ENCODE measurements around the gene GCHFR. TPM values are rescaled to one million over a fixed set of nuclear protein-coding genes. Genes with fewer than 3 reads are reported as not detected.

The GCHFR gene
- total RNA-seq, 6 experiments from 2014 or later = 65.4 to 181 (median 82.0) TPM

GRCh38 chr15:40722354-40722753 is 41.5 kb upstream of the GCHFR start:
- Histone ChIP-seq H3K9me3 (no peaks in the 10 kb centered on the region), H3K4me3 (no peak overlapping the region), H3K27ac (no peak overlapping the region), H3K4me1 (no peaks in the 10 kb centered on the region), H3K36me3 (no peaks in the 10 kb centered on the region), H3K27me3 (no peaks in the 10 kb centered on the region)
- ATAC-seq (no peak), DNase-seq (no peak)
- 93% methylated on average over 4 of the region's 4 CpGs for WGBS (ENCODE audit: insufficient coverage, low coverage, low lambda C conversion rate, missing lambda C conversion rate)
- no peak for TF ChIP-seq POLR2A (IDR thresholded peaks at IDR 0.05)
- TF ChIP-seq, protein P1, sequence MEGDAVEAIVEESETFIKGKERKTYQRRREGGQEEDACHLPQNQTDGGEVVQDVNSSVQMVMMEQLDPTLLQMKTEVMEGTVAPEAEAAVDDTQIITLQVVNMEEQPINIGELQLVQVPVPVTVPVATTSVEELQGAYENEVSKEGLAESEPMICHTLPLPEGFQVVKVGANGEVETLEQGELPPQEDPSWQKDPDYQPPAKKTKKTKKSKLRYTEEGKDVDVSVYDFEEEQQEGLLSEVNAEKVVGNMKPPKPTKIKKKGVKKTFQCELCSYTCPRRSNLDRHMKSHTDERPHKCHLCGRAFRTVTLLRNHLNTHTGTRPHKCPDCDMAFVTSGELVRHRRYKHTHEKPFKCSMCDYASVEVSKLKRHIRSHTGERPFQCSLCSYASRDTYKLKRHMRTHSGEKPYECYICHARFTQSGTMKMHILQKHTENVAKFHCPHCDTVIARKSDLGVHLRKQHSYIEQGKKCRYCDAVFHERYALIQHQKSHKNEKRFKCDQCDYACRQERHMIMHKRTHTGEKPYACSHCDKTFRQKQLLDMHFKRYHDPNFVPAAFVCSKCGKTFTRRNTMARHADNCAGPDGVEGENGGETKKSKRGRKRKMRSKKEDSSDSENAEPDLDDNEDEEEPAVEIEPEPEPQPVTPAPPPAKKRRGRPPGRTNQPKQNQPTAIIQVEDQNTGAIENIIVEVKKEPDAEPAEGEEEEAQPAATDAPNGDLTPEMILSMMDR (IDR thresholded peaks at IDR 0.05) = no peak
- intact Hi-C loops (cut with DNase I) = no loop called here

DNA sequence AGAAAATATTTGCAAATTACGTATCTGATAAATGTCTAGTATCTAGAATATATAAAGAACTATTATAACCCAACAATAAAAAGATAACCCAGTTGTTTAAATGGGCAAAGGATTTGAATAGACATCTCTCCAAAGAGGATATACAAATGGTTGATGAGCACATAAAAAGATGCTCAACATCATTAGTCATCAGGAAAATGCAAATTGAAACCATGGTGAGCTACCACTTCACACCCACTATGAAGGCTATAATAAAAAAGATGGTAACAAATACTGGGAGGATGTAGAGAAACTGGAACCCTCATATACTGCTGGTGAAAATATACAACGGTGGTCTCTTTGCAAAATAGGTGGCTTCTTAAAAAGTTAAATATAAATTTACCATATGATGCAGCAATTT is 40.9 kb upstream of the GCHFR start:
- ATAC-seq = no peak
- H3K4me3 ChIP-seq = no peak overlapping the region
- TF ChIP-seq POLR2A (IDR thresholded peaks at IDR 0.05) = no peak
- TF ChIP-seq, protein P1 (IDR thresholded peaks at IDR 0.05) = no peak
- no peaks in the 10 kb centered on the region for H3K36me3 ChIP-seq
- DNase-seq = no peak
- no peaks in the 10 kb centered on the region for H3K27me3 ChIP-seq
- H3K27ac ChIP-seq = no peak overlapping the region
- no peaks in the 10 kb centered on the region for H3K9me3 ChIP-seq
- 86% methylated on average over 2 of the region's 2 CpGs for WGBS (ENCODE audit: insufficient coverage, low coverage, low lambda C conversion rate, missing lambda C conversion rate)
- intact Hi-C loops (cut with DNase I) = no loop called here
- H3K4me1 ChIP-seq = no peaks in the 10 kb centered on the region

GRCh38 chr15:40723919-40724318 is 39.9 kb upstream of the GCHFR start:
- Histone ChIP-seq H3K27me3 (no peaks in the 10 kb centered on the region), H3K4me3 (no peak overlapping the region), H3K36me3 (no peaks in the 10 kb centered on the region), H3K9me3 (no peaks in the 10 kb centered on the region), H3K27ac (no peak overlapping the region), H3K4me1 (no peaks in the 10 kb centered on the region)
- WGBS (ENCODE audit: insufficient coverage, low coverage, low lambda C conversion rate, missing lambda C conversion rate) = 92% methylated on average over 2 of the region's 2 CpGs
- ATAC-seq (no peak), DNase-seq (no peak)
- TF ChIP-seq, protein P1 (IDR thresholded peaks at IDR 0.05) = no peak
- TF ChIP-seq POLR2A (IDR thresholded peaks at IDR 0.05) = no peak
- intact Hi-C loops (cut with DNase I) = no loop called here

- ATAC-seq (peak; percentile 25 to 79 (median 48)), DNase-seq (no peak)
- no peak overlapping the region for H3K27ac ChIP-seq
- H3K9me3 ChIP-seq = no peaks in the 10 kb centered on the region
- intact Hi-C loops (cut with DNase I) = no loop called here
- 66% methylated on average over 3 of the region's 3 CpGs for WGBS (ENCODE audit: insufficient coverage, low coverage, low lambda C conversion rate, missing lambda C conversion rate)
- no peak for TF ChIP-seq POLR2A (IDR thresholded peaks at IDR 0.05)
- TF ChIP-seq, protein P1 (IDR thresholded peaks at IDR 0.05) = no peak
- no peaks in the 10 kb centered on the region for H3K27me3 ChIP-seq
- H3K4me3 ChIP-seq = no peak overlapping the region
- no peaks in the 10 kb centered on the region for H3K4me1 ChIP-seq
- H3K36me3 ChIP-seq = peaks cover 0 to 10% (median 5%) of the 10 kb centered on the region in 4 donors
These were observed 32.8 kb upstream of the GCHFR start for GRCh38 chr15:40731034-40731433.

- Histone ChIP-seq H3K27ac (no peak overlapping the region), H3K9me3 (no peaks in the 10 kb centered on the region), H3K36me3 (peaks cover 0 to 53% (median 10%) of the 10 kb centered on the region in 4 donors), H3K4me1 (no peaks in the 10 kb centered on the region), H3K4me3 (no peak overlapping the region), H3K27me3 (no peaks in the 10 kb centered on the region)
- TF ChIP-seq, protein P1 (IDR thresholded peaks at IDR 0.05) = no peak
- TF ChIP-seq POLR2A (IDR thresholded peaks at IDR 0.05) = no peak
- no peak for ATAC-seq
- WGBS (ENCODE audit: insufficient coverage, low coverage, low lambda C conversion rate, missing lambda C conversion rate) = 94% methylated on average over 4 of the region's 4 CpGs
- intact Hi-C loops (cut with DNase I) = no loop called here
- no peak for DNase-seq
These were observed 27.3 kb upstream of the GCHFR start for GRCh38 chr15:40736575-40736974.

Measured in right lobe of liver (tissue), 6 donors.